OCI-LY7 (cell line): ENCODE data around the gene COL25A1. TPM values are rescaled to one million over a fixed set of nuclear protein-coding genes. Genes with fewer than 3 reads are reported as not detected.

ENCODE experiments used
- BruUV-seq: library from RNA; stranded (reverse); fragments of 400-500 nt; replicated peaks from 2 replicates; lab custom pipeline; 2021; lab: Mats Ljungman, UMichigan
- CTCF ChIA-PET: fragments of 300-600 bp; sonication (Branson Sonifier 250); formaldehyde crosslinking; loops from one replicate; lab custom pipeline; 2022; ENCODE audit warnings: antibody characterized with exemption; ENCODE audit not compliant: unreplicated experiment; lab: Charles Lee
- POLR2A ChIA-PET: fragments of 300-600 bp; sonication (Branson Sonifier 250); formaldehyde crosslinking; loops from one replicate; lab custom pipeline; 2022; ENCODE audit warnings: antibody characterized with exemption; lab: Charles Lee
- DNase-seq: peaks from one replicate; pipeline ENCODE4 v3.0.0-alpha.2; 2015; ENCODE audit warnings: low spot score
- H2AFZ ChIP-seq: fragments of 200-600 bp; sonication (generic), shearing (Covaris generic); 2 replicates; pipeline ENCODE4 v1.6.1; 2014; ENCODE audit warnings: mild to moderate bottlenecking, antibody characterized with exemption, low read length, moderate library complexity
- H3K27ac ChIP-seq: fragments of 200-600 bp; sonication (generic); 2 replicates; pipeline ENCODE4 v1.5.1; 2014; ENCODE audit warnings: mixed run types, low read depth, mild to moderate bottlenecking, moderate library complexity, low read length, inconsistent platforms; ENCODE audit not compliant: poor library complexity, severe bottlenecking
- H3K36me3 ChIP-seq: fragments of 200-600 bp; sonication (generic); 2 replicates; pipeline ENCODE4 v1.6.1; 2014; ENCODE audit warnings: mild to moderate bottlenecking, antibody characterized with exemption, low read length, moderate library complexity, mixed read lengths; ENCODE audit not compliant: insufficient read depth
- H3K4me1 ChIP-seq: fragments of 200-600 bp; sonication (generic); 2 replicates; pipeline ENCODE4 v1.5.1; 2014; ENCODE audit warnings: mild to moderate bottlenecking, low read length; ENCODE audit not compliant: insufficient read depth, poor library complexity, severe bottlenecking
- H3K4me2 ChIP-seq: fragments of 200-600 bp; sonication (generic); 2 replicates; pipeline ENCODE4 v1.6.1; 2014; ENCODE audit warnings: mild to moderate bottlenecking, low read length
- H3K4me3 ChIP-seq: fragments of 200-600 bp; sonication (generic); 2 replicates; pipeline ENCODE4 v1.5.1; 2014; ENCODE audit warnings: mild to moderate bottlenecking, low read depth, low read length; ENCODE audit not compliant: poor library complexity, severe bottlenecking
- H3K79me2 ChIP-seq: fragments of 200-600 bp; sonication (generic); 2 replicates; pipeline ENCODE4 v1.6.1; 2016; ENCODE audit warnings: low read depth, mild to moderate bottlenecking, low read length, moderate library complexity, mixed read lengths; ENCODE audit not compliant: insufficient read depth
- H3K9me2 ChIP-seq: fragments of 200-600 bp; sonication (generic); 2 replicates; pipeline ENCODE4 v1.6.1; 2016; ENCODE audit warnings: mild to moderate bottlenecking, low read length, mixed read lengths; ENCODE audit not compliant: insufficient read depth
- H3K9me3 ChIP-seq: fragments of 200-600 bp; sonication (generic); 2 replicates; pipeline ENCODE4 v1.6.1; 2014; ENCODE audit warnings: mild to moderate bottlenecking, mixed run types, low read length, mixed read lengths
- H4K20me1 ChIP-seq: fragments of 200-600 bp; sonication (generic); 2 replicates; pipeline ENCODE4 v1.6.1; 2014; ENCODE audit warnings: mild to moderate bottlenecking, antibody characterized with exemption, low read length, moderate library complexity, mixed read lengths; ENCODE audit not compliant: insufficient read depth
- EZH2phosphoT487 ChIP-seq: fragments of 200-600 bp; sonication (generic); IDR thresholded peaks from 2 replicates; pipeline ENCODE4 v1.6.1; 2018; ENCODE audit warnings: low read depth, borderline replicate concordance, mild to moderate bottlenecking, mixed run types, antibody characterized with exemption, low read length, moderate library complexity, mixed read lengths
- intact Hi-C: fragments of 100-400 bp; cut with micrococcal nuclease; formaldehyde crosslinking; loops from one replicate; pipeline ENCODE4 v1.10.0; 2022; ENCODE audit not compliant: unreplicated experiment
- total RNA-seq, 2 experiments: library from RNA; depleted of rRNA in 1 of 2; stranded (reverse); fragments of >200 nt in 1 of 2; shearing (Covaris generic) in 1 of 2; gene quantifications; 2 replicates each; pipeline ENCODE4 v1.2.3, GENCODE V29; 2014 to 2022
- TF ChIP-seq, protein P1 (sequence below): fragments of 200-600 bp; sonication (generic); conservative IDR thresholded peaks from 2 replicates; pipeline ENCODE4 v1.5.1; 2014; ENCODE audit warnings: mild to moderate bottlenecking, antibody characterized with exemption, low read length, moderate library complexity, mixed read lengths

COL25A1 gene
- total RNA-seq, 2 experiments from 2014 or later, result not detected

- DNase-seq, result no peak
- ChIA-PET CTCF (no interaction called here), POLR2A (no interaction called here)
- BruUV-seq, result no TSS peak
- H4K20me1 ChIP-seq, result no peaks in the 10 kb centered on the region
- no peak overlapping the region for H3K4me2 ChIP-seq
- no peak overlapping the region for H2AFZ ChIP-seq
- intact Hi-C loops, result no loop called here
- no peaks in the 10 kb centered on the region for H3K9me3 ChIP-seq
- no peak overlapping the region for H3K4me3 ChIP-seq
- H3K36me3 ChIP-seq, result no peaks in the 10 kb centered on the region
- no peaks in the 10 kb centered on the region for H3K79me2 ChIP-seq
- TF ChIP-seq, protein P1, sequence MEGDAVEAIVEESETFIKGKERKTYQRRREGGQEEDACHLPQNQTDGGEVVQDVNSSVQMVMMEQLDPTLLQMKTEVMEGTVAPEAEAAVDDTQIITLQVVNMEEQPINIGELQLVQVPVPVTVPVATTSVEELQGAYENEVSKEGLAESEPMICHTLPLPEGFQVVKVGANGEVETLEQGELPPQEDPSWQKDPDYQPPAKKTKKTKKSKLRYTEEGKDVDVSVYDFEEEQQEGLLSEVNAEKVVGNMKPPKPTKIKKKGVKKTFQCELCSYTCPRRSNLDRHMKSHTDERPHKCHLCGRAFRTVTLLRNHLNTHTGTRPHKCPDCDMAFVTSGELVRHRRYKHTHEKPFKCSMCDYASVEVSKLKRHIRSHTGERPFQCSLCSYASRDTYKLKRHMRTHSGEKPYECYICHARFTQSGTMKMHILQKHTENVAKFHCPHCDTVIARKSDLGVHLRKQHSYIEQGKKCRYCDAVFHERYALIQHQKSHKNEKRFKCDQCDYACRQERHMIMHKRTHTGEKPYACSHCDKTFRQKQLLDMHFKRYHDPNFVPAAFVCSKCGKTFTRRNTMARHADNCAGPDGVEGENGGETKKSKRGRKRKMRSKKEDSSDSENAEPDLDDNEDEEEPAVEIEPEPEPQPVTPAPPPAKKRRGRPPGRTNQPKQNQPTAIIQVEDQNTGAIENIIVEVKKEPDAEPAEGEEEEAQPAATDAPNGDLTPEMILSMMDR, result no peak
- no peak for TF ChIP-seq EZH2phosphoT487
- H3K27ac ChIP-seq, result no peak overlapping the region
- H3K9me2 ChIP-seq, result no peaks in the 10 kb centered on the region
- H3K4me1 ChIP-seq, result no peaks in the 10 kb centered on the region
Observed at GRCh38 chr4:109044431-109044830, 258.0 kb downstream of the COL25A1 start.

GRCh38 chr4:109043286-109043685, 259.2 kb downstream of the COL25A1 start:
- Histone ChIP-seq H3K36me3 (no peaks in the 10 kb centered on the region), H3K79me2 (no peaks in the 10 kb centered on the region), H4K20me1 (no peaks in the 10 kb centered on the region), H3K4me2 (no peak overlapping the region), H2AFZ (no peak overlapping the region), H3K27ac (no peak overlapping the region), H3K4me3 (no peak overlapping the region), H3K4me1 (no peaks in the 10 kb centered on the region), H3K9me3 (no peaks in the 10 kb centered on the region), H3K9me2 (no peaks in the 10 kb centered on the region)
- POLR2A ChIA-PET, result no interaction called here
- intact Hi-C loops, result no loop called here
- DNase-seq, result no peak
- no TSS peak for BruUV-seq
- no peak for TF ChIP-seq EZH2phosphoT487
- TF ChIP-seq, protein P1, result no peak
- CTCF ChIA-PET, result no interaction called here

GRCh38 chr4:109041463-109042360, 260.7 kb downstream of the COL25A1 start:
- Histone ChIP-seq H3K9me3 (no peaks in the 10 kb centered on the region), H3K36me3 (no peaks in the 10 kb centered on the region), H3K4me3 (no peak overlapping the region), H3K4me2 (no peak overlapping the region), H3K27ac (no peak overlapping the region), H3K4me1 (no peaks in the 10 kb centered on the region), H2AFZ (no peak overlapping the region), H3K9me2 (no peaks in the 10 kb centered on the region), H3K79me2 (no peaks in the 10 kb centered on the region), H4K20me1 (no peaks in the 10 kb centered on the region)
- TF ChIP-seq, protein P1, result no peak
- no peak for TF ChIP-seq EZH2phosphoT487
- intact Hi-C loops, result no loop called here
- BruUV-seq, result no TSS peak
- ChIA-PET POLR2A (no interaction called here), CTCF (no interaction called here)
- DNase-seq, result no peak
